BJ (cell line): ENCODE data around the gene PRELID2. TPM values are rescaled to one million over a fixed set of nuclear protein-coding genes. Genes with fewer than 3 reads are reported as not detected.

ENCODE experiments used
- CTCF ChIA-PET: fragments of 350-600 bp; formaldehyde crosslinking; extraction: SDS; loops from one replicate; lab custom pipeline; 2021; ENCODE audit warnings: antibody characterized with exemption, inconsistent platforms; lab: Yijun Ruan, JAX
- POLR2A ChIA-PET: fragments of 300-600 bp; sonication (Branson Sonifier 250); formaldehyde crosslinking; extraction: SDS; loops from one replicate; lab custom pipeline; 2021; ENCODE audit warnings: antibody characterized with exemption; lab: Charles Lee
- DNase-seq: peaks from one replicate; pipeline ENCODE4 v3.0.0-alpha.2; 2011; ENCODE audit warnings: low read depth
- H3K27me3 ChIP-seq: 2 replicates; pipeline ENCODE4 v1.6.0; 2011; ENCODE audit warnings: low read length; ENCODE audit not compliant: control insufficient read depth, insufficient read depth
- H3K36me3 ChIP-seq: 2 replicates; pipeline ENCODE4 v1.5.1; 2011; ENCODE audit warnings: low read length; ENCODE audit not compliant: control insufficient read depth, insufficient read depth
- H3K4me3 ChIP-seq: 2 replicates; pipeline ENCODE4 v1.5.1; 2011; ENCODE audit warnings: low read depth, mild to moderate bottlenecking, control low read depth, low read length
- polyA plus RNA-seq: library from polyadenylated mRNA; depleted of rRNA; stranded (reverse); fragments of >200 nt; gene quantifications from 2 replicates; pipeline ENCODE4 v1.2.3, GENCODE V29; 2011; rRNA removed
- TF ChIP-seq, protein P1 (sequence below): IDR thresholded peaks from 2 replicates; pipeline ENCODE4 v1.5.1; 2011; ENCODE audit warnings: low read depth, mild to moderate bottlenecking, control low read depth, inconsistent platforms, low read length, moderate library complexity; ENCODE audit not compliant: insufficient read depth

The PRELID2 gene
- polyA plus RNA-seq, 1 experiment: 3.0 TPM

DNA sequence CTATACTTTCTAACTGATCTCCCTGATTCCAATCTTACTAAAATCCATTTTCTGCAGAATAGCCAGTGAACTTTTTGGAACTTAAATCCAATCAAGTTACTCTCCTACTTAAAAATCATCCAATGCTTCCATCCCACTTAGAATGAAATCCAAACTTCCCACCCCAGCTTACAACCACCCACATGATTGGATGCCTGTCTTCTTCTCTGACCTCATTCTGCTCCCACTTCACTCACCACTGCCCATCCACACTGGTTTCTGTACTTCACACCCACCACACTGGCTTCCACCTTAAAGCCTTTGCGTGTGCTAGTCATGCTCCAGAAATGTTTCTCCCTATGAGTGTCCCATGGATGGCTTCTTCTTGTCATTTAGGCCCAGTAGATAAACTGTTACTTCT, 119.7 kb downstream of the PRELID2 start:
- TF ChIP-seq, protein P1, sequence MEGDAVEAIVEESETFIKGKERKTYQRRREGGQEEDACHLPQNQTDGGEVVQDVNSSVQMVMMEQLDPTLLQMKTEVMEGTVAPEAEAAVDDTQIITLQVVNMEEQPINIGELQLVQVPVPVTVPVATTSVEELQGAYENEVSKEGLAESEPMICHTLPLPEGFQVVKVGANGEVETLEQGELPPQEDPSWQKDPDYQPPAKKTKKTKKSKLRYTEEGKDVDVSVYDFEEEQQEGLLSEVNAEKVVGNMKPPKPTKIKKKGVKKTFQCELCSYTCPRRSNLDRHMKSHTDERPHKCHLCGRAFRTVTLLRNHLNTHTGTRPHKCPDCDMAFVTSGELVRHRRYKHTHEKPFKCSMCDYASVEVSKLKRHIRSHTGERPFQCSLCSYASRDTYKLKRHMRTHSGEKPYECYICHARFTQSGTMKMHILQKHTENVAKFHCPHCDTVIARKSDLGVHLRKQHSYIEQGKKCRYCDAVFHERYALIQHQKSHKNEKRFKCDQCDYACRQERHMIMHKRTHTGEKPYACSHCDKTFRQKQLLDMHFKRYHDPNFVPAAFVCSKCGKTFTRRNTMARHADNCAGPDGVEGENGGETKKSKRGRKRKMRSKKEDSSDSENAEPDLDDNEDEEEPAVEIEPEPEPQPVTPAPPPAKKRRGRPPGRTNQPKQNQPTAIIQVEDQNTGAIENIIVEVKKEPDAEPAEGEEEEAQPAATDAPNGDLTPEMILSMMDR: no peak
- no peak for DNase-seq
- Histone ChIP-seq H3K4me3 (no peak overlapping the region), H3K36me3 (no peaks in the 10 kb centered on the region), H3K27me3 (no peaks in the 10 kb centered on the region)
- POLR2A ChIA-PET: no interaction called here
- CTCF ChIA-PET: interaction anchor here (1.1 kb wide), 1 partner anchor 56 kb away, joined by 3 read pairs; no protein-coding TSS in a partner anchor

DNA sequence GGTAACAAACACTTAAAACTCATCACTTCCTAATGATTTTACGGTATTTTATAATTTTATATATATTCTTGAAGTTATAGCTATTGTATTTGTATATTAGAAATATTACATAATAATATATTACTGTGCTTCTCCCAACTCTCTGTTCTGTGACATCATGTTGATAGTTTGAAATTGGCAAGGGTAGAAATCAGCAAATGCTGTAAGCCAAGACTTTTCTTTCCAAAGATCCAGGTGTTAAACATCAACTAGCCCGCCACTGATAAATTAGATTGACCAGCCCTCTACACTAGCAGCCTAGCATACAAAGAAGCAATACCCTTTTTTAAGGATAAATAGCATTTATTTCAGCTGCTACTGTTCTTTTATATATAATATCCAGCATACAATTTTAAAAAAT, 122.9 kb downstream of the PRELID2 start:
- POLR2A ChIA-PET: no interaction called here
- TF ChIP-seq, protein P1: no peak
- CTCF ChIA-PET: interaction anchor here (0.7 kb wide), 1 partner anchor 59 kb away, joined by 3 read pairs; no protein-coding TSS in a partner anchor
- no peaks in the 10 kb centered on the region for H3K36me3 ChIP-seq
- DNase-seq: no peak
- no peak overlapping the region for H3K4me3 ChIP-seq
- H3K27me3 ChIP-seq: no peaks in the 10 kb centered on the region

DNA sequence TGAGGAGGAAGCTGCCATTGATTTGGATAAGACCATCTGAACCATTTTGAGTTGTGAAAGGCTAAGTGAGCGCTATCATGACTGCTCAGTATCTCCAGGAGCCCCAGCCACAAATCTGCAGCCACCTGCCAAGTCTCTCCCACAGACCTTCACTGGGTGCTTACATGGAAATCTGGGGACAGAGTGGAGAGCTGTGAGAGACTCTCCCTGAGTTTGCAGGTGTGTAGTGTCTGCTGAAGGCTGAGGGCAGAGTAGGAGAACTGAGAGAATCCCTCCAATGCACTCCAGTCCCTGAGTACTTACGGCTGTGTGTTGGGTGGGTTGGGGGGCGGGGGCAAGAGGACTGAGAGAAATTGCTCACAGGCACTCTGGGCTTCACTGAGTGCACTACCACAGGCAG, 123.7 kb downstream of the PRELID2 start:
- Histone ChIP-seq H3K27me3 (no peaks in the 10 kb centered on the region), H3K4me3 (no peak overlapping the region), H3K36me3 (no peaks in the 10 kb centered on the region)
- CTCF ChIA-PET: interaction anchor here (1.3 kb wide), 1 partner anchor 30 kb away, joined by 4 read pairs; no protein-coding TSS in a partner anchor
- TF ChIP-seq, protein P1: no peak
- POLR2A ChIA-PET: no interaction called here
- no peak for DNase-seq

Other genes starting within 250 kb of the PRELID2 start
- gene GRXCR2, start 37.7 kb upstream of the PRELID2 start, polyA plus RNA-seq: not detected in 2 replicates
- 0.33 and 0.45 TPM in 2 replicates for gene SH3RF2, start 101.2 kb upstream of the PRELID2 start, polyA plus RNA-seq